Hematopoietic multipotent progenitor cell treated with erythropoietin and hydrocortisone succinate and interleukin-3 and kit ligand, for 17 days (in vitro differentiated cells): ENCODE measurements around the gene IL12RB1.

Source experiments
- DNase-seq: peaks from one replicate; pipeline ENCODE4 v3.0.0-alpha.2; 2015; ENCODE audit warnings: low spot score

IL12RB1 gene

GRCh38 chr19:18086590-18087138 lies at the start of gene IL12RB1:
IL12RB1 (minus strand) TSS chr19:18086934; CDS start chr19:18086823, 111 bp downstream.
- DNase-seq, result peak; percentile 37

GRCh38 chr19:18135712-18136584 lies 49.2 kb upstream of the IL12RB1 start:
- DNase-seq, result no peak

DNA sequence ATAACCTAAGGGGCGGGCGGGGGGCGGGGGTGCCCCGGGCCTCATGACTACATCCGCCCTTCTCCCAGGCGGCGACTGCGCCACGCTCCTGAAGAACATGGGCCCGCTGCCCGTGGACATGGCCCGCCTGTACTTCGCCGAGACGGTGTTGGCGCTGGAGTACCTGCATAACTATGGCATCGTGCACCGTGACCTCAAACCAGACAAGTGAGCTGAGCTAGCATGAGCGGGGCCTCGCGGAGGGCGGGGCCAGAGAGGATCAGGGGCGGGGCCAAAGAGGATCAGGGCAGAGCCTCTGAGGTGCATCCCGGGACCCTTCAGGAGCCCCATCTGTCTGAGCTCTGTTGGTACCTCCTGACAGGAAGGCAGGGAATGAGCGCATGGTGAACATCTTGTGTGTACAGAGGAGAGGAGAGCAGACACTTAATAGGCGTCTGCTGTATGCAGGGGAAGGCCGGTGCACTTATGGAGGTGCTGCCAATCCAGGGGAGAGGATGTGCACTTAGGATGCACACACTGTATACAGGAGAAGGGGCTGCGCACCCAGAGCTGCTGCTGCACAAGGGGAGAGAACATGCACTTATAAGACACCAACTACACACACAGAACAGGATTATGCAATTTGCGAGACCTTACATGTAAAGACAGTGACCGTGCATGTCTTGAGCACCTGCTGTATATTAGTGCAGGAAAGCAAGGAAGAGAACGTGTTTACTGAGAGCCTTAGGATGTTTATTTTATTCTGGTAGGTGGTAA lies 45.3 kb upstream of the IL12RB1 start:
- DNase-seq, result no peak

DNA sequence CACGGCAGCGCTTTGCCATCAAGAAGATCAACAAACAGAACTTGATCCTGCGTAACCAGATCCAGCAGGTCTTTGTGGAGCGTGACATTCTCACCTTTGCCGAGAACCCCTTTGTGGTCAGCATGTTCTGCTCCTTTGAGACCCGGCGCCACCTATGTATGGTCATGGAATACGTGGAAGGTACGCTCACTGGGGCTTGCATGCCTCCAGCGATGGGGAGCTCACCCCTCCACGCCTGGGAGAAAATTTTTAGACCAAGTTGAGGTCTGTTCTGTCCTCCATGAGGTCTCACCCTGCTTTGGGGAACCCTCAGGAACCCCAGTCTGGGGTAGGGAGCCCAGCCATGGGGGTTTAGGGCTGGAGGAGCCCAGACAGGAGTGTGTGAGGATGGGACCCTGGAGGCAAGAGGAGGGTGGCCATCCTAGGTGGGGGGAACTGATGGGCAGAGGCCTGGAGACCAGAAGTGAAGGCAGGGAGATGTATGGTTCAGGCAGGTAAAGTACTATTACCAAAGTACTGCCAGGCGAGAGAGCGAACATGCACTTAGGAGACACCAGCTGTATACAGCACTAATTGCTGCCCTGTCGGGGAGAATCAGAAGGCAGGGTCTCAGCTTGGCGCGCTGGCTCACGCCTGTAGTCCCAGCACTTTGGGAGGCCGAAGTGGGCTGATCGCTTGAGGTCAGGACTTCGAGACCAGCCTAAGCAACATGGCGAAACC lies 43.9 kb upstream of the IL12RB1 start:
- DNase-seq, result no peak

GRCh38 chr19:18128805-18129204 lies 42.1 kb upstream of the IL12RB1 start:
- DNase-seq, result no peak

- DNase-seq, result no peak
Measured at GRCh38 chr19:18128044-18128443, 41.3 kb upstream of the IL12RB1 start.

DNA sequence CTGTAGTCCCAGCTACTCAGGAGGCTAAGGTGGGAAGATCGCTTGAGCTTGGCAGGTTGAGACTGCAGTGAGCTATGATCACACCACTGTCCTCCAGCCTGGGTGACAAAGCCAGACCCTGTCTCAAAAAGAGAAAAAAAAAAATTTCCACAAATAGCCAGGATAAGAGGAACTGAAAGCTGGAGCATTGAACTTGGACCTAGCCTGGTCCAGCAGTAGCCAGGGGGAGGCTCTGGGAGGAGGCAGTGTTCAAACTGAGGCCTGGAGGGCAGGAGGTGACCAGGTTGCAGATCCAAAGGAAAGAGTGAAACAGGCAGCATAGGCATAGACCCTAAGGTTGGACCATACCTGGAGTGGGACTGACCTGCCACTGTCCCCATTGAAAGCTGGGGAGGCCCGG lies 39.4 kb upstream of the IL12RB1 start:
- DNase-seq, result no peak

DNA sequence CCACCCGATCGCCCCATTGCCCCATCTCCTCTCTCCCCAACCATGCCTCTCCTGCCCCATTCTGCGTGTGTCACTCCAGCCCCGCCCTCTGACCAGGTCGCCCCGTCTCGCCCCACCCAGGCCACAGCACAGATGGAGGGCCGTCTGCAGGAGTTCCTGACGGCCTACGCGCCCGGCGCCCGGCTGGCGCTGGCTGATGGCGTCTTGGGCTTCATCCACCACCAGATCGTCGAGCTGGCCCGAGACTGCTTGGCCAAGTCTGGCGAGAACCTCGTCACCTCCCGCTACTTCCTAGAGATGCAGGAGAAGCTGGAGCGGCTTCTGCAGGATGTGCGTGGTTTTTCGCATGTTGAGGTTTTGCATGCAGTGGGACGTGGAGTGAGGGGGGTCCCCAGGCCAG lies 37.1 kb upstream of the IL12RB1 start:
- DNase-seq, result no peak

DNA sequence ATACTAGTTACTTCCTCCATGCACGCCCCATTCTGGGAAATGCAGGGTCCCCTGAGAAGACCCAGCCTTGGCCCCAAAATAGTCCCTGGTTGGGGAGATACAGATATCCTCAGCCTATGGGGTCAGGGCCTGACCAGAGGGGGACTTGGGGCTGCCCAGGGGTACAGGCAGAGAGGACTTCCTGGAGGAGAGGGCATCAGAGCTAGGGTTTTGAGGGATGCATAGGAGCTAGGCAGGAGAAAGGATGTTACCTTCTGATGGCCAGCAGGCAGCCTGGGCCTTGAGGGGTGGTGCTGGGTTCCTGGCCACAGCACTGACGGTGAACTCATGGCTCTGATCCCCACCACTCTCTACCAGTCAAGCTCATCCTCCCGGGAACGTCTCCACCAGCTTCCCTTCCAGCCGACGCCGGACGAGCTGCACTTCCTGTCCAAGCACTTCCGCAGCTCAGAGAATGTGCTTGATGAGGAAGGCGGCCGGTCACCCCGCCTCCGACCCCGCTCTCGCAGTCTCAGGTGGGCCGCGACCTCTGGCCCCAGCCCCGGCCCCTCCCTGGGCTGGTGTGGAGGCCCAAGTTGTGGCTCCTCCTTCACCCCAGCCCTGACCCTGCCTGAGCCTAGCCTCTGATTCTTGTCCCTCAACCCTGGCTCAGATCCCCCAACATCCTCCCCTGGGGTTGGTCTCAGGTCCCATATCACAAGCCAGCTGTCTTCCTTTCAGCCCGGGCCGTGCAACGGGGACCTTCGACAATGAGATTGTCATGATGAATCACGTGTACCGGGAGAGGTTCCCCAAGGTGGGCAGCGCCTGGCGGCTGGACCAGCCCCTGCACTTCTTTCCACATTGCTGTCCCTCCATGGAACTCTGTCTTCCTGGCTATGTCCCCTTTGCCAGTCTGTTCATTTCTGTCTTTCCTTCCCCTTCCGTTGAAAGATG lies 36.4 kb upstream of the IL12RB1 start:
- no peak for DNase-seq

DNA sequence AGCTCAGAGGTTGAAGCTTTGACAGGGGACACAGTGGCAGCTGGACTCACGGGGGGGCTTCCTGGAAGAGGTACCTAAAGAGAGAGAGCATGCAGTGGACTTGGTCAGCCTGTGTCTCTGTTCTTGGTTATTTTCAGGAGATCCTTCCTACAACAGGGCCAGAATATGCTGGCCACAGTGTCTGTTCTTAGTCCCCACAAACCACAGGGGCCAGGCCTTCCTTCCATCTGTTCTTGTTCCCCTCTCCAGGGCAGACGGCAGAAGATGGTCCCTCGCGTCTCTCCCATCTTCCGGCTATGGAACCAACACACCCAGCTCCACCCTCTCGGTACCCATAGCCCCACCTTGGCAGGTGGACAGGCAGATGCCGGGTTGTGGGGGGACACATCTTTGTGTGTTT lies 35.7 kb upstream of the IL12RB1 start:
- no peak for DNase-seq

DNA sequence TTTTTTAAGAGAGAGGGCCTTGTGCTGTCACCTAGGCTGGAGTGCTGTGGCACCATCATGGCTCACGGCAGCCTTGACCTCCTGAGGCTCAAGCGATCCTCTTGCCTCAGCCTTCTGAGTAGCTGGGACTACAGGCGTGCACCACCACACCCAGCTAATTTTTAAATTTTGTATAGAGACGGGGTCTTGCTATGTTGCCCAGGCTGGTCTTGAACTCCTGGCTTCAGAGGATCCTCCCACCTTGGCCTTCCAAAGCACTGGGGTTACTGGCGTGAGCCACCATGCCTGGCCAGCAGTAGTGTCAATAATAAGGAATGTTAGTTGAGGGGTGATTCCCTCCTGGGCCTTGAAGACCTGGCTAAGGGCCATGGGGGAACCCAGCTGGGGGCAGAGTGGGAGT lies 34.4 kb upstream of the IL12RB1 start:
- no peak for DNase-seq

DNA sequence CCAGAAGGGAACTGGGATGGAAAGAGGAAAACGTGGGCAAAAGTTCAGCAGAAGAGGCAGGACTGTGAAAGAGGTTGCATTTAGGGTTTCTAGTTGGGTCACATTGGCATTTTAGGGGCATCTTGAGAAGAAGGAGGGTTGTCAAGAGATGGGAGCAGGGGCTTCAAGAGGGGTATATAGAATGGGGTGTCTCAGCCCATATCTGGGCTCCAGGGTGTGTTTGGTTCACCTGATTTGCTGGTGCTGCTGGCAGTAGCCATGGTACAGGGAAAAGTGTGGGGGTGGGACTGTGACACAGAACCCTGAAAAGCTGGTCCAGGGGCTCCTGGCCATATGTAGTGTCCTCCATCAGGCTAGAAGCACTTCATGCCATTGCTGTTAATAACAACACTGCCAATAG lies 33.4 kb upstream of the IL12RB1 start:
- no peak for DNase-seq

DNA sequence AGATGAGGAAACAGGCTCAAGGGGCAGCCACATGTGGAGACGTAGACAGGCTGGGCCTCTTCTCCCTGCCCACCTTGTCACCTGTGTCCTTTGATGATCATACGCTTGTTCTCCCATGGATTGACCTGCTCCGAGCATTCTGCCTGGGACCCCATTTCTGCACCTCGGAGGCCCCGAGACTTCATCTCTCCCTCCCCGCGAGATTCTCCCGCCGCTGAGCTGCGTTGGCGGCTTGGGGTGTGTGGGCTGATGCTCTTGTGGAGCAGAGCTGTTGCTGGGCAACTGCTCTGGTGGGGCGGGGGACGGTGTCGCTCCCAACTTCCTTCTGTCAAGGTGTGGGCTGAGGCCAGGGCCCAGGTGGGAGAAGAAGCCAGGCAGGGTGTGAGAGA lies 33.0 kb upstream of the IL12RB1 start:
- no peak for DNase-seq

GRCh38 chr19:18119013-18119716 lies 32.4 kb upstream of the IL12RB1 start:
- DNase-seq, result no peak

DNA sequence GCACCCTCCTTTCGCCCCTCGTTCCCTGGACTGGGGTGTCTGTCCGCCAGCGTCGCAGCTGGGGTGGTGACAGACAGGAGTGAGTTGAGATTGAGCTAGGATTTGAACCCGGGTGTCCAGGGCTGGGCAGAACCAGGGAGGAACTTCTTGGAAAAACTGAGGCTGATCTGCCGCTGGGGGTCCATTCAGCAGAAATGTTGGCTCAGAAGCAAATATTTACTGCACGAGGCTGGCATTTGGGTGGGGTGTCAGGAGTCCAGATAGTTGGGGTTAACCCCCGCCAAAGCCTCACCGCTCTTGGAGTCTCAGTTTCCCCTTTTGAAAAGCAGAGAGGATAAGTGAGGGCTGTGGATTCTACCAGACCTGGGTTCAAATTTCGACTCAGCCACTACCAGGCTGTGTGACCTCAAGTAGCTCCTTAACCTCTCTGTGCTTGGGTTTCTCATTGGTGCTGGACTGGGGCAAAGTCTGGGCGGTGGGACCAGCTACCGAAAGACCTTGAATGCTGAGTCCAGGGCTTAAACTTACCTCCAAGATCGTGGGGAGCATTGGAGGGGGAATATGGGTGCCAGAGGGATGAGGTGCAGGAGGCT lies 31.8 kb upstream of the IL12RB1 start:
- DNase-seq, result no peak

GRCh38 chr19:18117692-18118378 lies 31.1 kb upstream of the IL12RB1 start:
- peak; percentile 96 for DNase-seq

DNA sequence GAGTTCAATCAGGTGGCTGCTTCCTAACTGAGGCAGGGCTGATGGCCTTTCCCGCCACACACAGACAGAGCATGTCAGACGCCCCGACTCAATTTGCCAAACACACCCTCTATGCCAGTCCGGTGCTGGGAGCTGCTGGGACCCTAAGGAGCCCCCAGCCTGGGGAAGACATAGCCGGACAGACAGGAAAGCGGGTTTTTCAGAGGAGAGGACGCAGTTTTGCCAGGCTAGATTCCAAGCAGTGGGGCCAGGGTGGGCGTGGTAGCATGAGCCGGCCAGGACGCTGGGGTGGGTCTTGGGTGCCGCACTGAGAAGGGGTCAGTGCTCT lies 30.6 kb upstream of the IL12RB1 start:
- DNase-seq, result no peak

DNA sequence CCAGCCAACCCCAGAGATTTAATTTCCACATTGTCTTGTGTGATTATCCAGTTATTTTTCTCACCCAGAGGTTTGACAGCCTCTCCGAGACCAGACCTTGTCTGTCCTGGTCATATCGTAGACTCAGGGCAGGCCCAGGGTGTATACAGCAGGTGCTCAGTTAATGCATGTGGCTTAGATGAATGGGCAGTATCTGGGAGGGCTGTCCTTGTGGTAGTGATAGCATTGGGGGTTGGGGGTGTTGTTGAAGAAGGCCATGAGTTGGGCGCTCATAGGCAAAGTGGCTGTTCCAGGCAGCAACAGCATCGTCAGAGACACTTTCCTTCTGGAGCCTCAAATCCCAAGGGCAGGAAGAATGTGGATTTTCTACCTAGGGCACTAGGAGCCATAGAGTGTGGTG lies 27.7 kb upstream of the IL12RB1 start:
- no peak for DNase-seq

DNA sequence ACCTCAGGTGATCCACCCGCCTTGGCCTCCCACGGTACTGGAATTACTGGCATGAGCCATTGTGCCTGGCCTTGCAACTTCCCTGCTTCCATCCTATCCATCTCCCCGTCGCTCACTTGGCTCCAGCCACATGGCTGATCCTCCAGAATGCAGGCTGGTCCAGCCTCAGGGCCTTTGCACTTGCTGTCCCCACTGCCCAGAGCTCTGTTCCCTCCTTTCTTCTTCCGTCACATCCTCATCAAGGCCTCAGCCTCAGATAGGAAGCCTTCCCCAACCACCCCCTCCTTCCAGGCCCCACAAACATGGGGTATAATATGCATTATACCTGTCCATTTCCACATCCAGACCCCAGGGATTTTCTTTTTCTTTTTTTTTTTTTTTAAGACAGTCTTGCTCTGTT lies 27.1 kb upstream of the IL12RB1 start:
- no peak for DNase-seq

GRCh38 chr19:18112989-18113478 lies 26.3 kb upstream of the IL12RB1 start:
- peak; percentile 91 for DNase-seq
